Neural cell (in vitro differentiated cells): ENCODE measurements around the gene ADRB2. TPM values are rescaled to one million over a fixed set of nuclear protein-coding genes. Genes with fewer than 3 reads are reported as not detected.
"Not testable (repeated sequence)": the region's sequence is repeated elsewhere in the genome, so short reads cannot be mapped to it uniquely, and the experiment has no call there.

Experiments used
- H2AFZ ChIP-seq: fragments of 200-600, 300-800 bp; sonication (generic), shearing (Covaris generic); 2 replicates; pipeline ENCODE4 v1.6.0; 2014; ENCODE audit warnings: low read depth, mild to moderate bottlenecking, antibody characterized with exemption, low read length, moderate library complexity
- H3F3A ChIP-seq: fragments of 200-600 bp; shearing (Covaris generic); 2 replicates; pipeline ENCODE4 v1.6.1; 2016; ENCODE audit warnings: mild to moderate bottlenecking, moderate library complexity, mixed read lengths, antibody characterized with exemption, low read length; ENCODE audit not compliant: insufficient read depth, poor library complexity, severe bottlenecking
- H3K27ac ChIP-seq: fragments of 200-600, 300-800 bp; sonication (generic), shearing (Covaris generic); 2 replicates; pipeline ENCODE4 v1.5.1; 2014; ENCODE audit warnings: mild to moderate bottlenecking, low read length, moderate library complexity
- H3K27me3 ChIP-seq: fragments of 300-800, 200-600 bp; sonication (generic), shearing (Covaris generic); 2 replicates; pipeline ENCODE4 v1.6.0; 2014; ENCODE audit warnings: mild to moderate bottlenecking, low read depth, low read length, moderate library complexity; ENCODE audit not compliant: insufficient read depth
- H3K36me3 ChIP-seq: fragments of 300-800, 200-600 bp; sonication (generic), shearing (Covaris generic); 2 replicates; pipeline ENCODE4 v1.5.1; 2014; ENCODE audit warnings: mild to moderate bottlenecking, antibody characterized with exemption, low read length, moderate library complexity; ENCODE audit not compliant: insufficient read depth
- H3K4me2 ChIP-seq: fragments of 300-800, 200-600 bp; sonication (generic), shearing (Covaris generic); 2 replicates; pipeline ENCODE4 v1.6.0; 2014; ENCODE audit warnings: mild to moderate bottlenecking, low read length
- H3K4me3 ChIP-seq: fragments of 300-800, 200-600 bp; sonication (generic), shearing (Covaris generic); 2 replicates; pipeline ENCODE4 v1.5.1; 2014; ENCODE audit warnings: mild to moderate bottlenecking, low read length, moderate library complexity
- H3K79me2 ChIP-seq: fragments of 200-600 bp; shearing (Covaris generic); replicated peaks from 2 replicates; pipeline ENCODE4 v1.6.0; 2014; ENCODE audit warnings: mild to moderate bottlenecking, low read length, moderate library complexity; ENCODE audit not compliant: insufficient read depth
- H3K9ac ChIP-seq: fragments of 300-800, 200-600 bp; sonication (generic), shearing (Covaris generic); 2 replicates; pipeline ENCODE4 v1.6.1; 2016; ENCODE audit warnings: mild to moderate bottlenecking, low read length, mixed read lengths
- H3K9me2 ChIP-seq: fragments of 200-600 bp; shearing (Covaris generic); 2 replicates; pipeline ENCODE4 v1.6.1; 2016; ENCODE audit warnings: mild to moderate bottlenecking, low read length, mixed read lengths; ENCODE audit not compliant: insufficient read depth
- H3K9me3 ChIP-seq: fragments of 200-600, 300-800 bp; sonication (generic), shearing (Covaris generic); 2 replicates; pipeline ENCODE4 v1.6.1; 2016; ENCODE audit warnings: mild to moderate bottlenecking, mixed run types, low read length, moderate library complexity, mixed read lengths
- H4K20me1 ChIP-seq: fragments of 200-600 bp; shearing (Covaris generic); 2 replicates; pipeline ENCODE4 v1.6.1; 2016; ENCODE audit warnings: mild to moderate bottlenecking, mixed run types; ENCODE audit not compliant: insufficient read depth
- CTCF ChIP-seq: fragments of 450-650 bp; IDR thresholded peaks from 2 replicates; pipeline ENCODE4 v1.5.1; 2014; ENCODE audit warnings: antibody characterized with exemption, mild to moderate bottlenecking, moderate library complexity; ENCODE audit not compliant: poor library complexity, severe bottlenecking
- EP300 ChIP-seq: fragments of 450-650 bp; conservative IDR thresholded peaks from 2 replicates; pipeline ENCODE4 v1.6.1; 2014; ENCODE audit warnings: antibody characterized with exemption, mild to moderate bottlenecking, moderate library complexity; ENCODE audit not compliant: poor library complexity, severe bottlenecking
- EZH2 ChIP-seq: fragments of 200-600, 300-800 bp; shearing (Covaris generic), sonication (generic); IDR thresholded peaks from 2 replicates; pipeline ENCODE4 v1.6.1; 2014; ENCODE audit warnings: antibody characterized with exemption, low read length, borderline replicate concordance, mild to moderate bottlenecking; ENCODE audit not compliant: insufficient read depth, poor library complexity, severe bottlenecking
- MXI1 ChIP-seq: fragments of 450-650 bp; conservative IDR thresholded peaks from 2 replicates; pipeline ENCODE4 v1.6.1; 2014; ENCODE audit warnings: antibody characterized with exemption, mild to moderate bottlenecking; ENCODE audit not compliant: poor library complexity, severe bottlenecking
- POLR2AphosphoS5 ChIP-seq: IDR thresholded peaks from 2 replicates; pipeline ENCODE4 v1.6.1; 2012
- RAD21 ChIP-seq: fragments of 450-650 bp; conservative IDR thresholded peaks from 2 replicates; pipeline ENCODE4 v1.6.1; 2014; ENCODE audit warnings: antibody characterized with exemption, mild to moderate bottlenecking, moderate library complexity
- REST ChIP-seq: IDR thresholded peaks from 2 replicates; pipeline ENCODE4 v1.6.1; 2012; ENCODE audit warnings: borderline replicate concordance
- SMC3 ChIP-seq: fragments of 450-650 bp; conservative IDR thresholded peaks from 2 replicates; pipeline ENCODE4 v1.6.1; 2014; ENCODE audit warnings: antibody characterized with exemption, mild to moderate bottlenecking, moderate library complexity; ENCODE audit not compliant: poor library complexity
- TAF1 ChIP-seq: IDR thresholded peaks from 2 replicates; pipeline ENCODE4 v1.6.1; 2012; ENCODE audit warnings: low read depth
- polyA plus RNA-seq: library from polyadenylated mRNA; depleted of rRNA; stranded (reverse); fragments of >200 nt; gene quantifications from 2 replicates; pipeline ENCODE4 v1.2.3, GENCODE V29; 2014

The ADRB2 gene
- polyA plus RNA-seq, 1 donor from 2014 or later, result not detected

- Histone ChIP-seq H2AFZ (no peak overlapping the region), H3K36me3 (no peaks in the 10 kb centered on the region), H3K27me3 (no peaks in the 10 kb centered on the region), H4K20me1 (no peaks in the 10 kb centered on the region), H3K9me3 (no peaks in the 10 kb centered on the region), H3K4me2 (no peak overlapping the region), H3K27ac (no peak overlapping the region), H3K79me2 (no peaks in the 10 kb centered on the region), H3F3A (no peaks in the 10 kb centered on the region), H3K9me2 (no peaks in the 10 kb centered on the region), H3K9ac (no peak overlapping the region), H3K4me3 (no peak overlapping the region)
- no peak for TF ChIP-seq REST
- no peak for TF ChIP-seq RAD21
- TF ChIP-seq EZH2, result no peak
- no peak for TF ChIP-seq MXI1
- TF ChIP-seq CTCF, result no peak
- no peak for TF ChIP-seq POLR2AphosphoS5
- no peak for TF ChIP-seq EP300
- no peak for TF ChIP-seq TAF1
- TF ChIP-seq SMC3, result no peak
These were observed 48.9 kb downstream of the ADRB2 start for GRCh38 chr5:148875205-148875875.

GRCh38 chr5:148877436-148877835 lies 51.0 kb downstream of the ADRB2 start:
- not testable (repeated sequence) for H3K36me3 ChIP-seq, H3K4me2 ChIP-seq, H3K9ac ChIP-seq, H3F3A ChIP-seq, H4K20me1 ChIP-seq, H3K9me3 ChIP-seq, H3K27ac ChIP-seq, H2AFZ ChIP-seq, H3K9me2 ChIP-seq, H3K79me2 ChIP-seq, H3K4me3 ChIP-seq, H3K27me3 ChIP-seq

Other genes starting within 250 kb of the ADRB2 start
- 0.24 TPM in 1 of 2 replicates, not detected in the other for gene HTR4, start 172.1 kb upstream of the ADRB2 start, polyA plus RNA-seq
- not detected in 2 replicates for gene SH3TC2, start 236.5 kb downstream of the ADRB2 start, polyA plus RNA-seq